K562 (cell line): ENCODE results near the gene S100A2. TPM values are rescaled to one million over a fixed set of nuclear protein-coding genes. Genes with fewer than 3 reads are reported as not detected.

Source experiments
- ATAC-seq: fragments of 200-7000 bp; cut with Tn5 transposase; 3 replicates; pipeline ENCODE4 v1.9.1; 2020; ENCODE audit warnings: moderate library complexity
- BruUV-seq: library from RNA; stranded (reverse); fragments of 400-500 nt; replicated peaks from 2 replicates; lab custom pipeline; 2021; lab: Mats Ljungman, UMichigan
- CTCF ChIA-PET: fragments of 300-600 bp; formaldehyde crosslinking; extraction: SDS; loops from one replicate; lab custom pipeline; 2021; ENCODE audit warnings: low intra/inter-chr PET ratio; lab: Yijun Ruan, JAX
- POLR2A ChIA-PET: fragments of 300-600, 350-650 bp; sonication (Branson Sonifier 250); formaldehyde crosslinking; extraction: SDS; loops from one replicate; lab custom pipeline; 2021; ENCODE audit warnings: antibody characterized with exemption, inconsistent platforms; lab: Yijun Ruan, JAX
- DNase-seq, 4 experiments: peaks; one replicate each; pipeline versions ENCODE4 v3.0.0 to v3.0.0-alpha.2; 2011 to 2018; ENCODE audit warnings: low spot score in 3 of 4, mixed read lengths in 3 of 4; ENCODE audit errors: extremely low read depth in 1 of 4
- FAIRE-seq: peaks from 2 replicates; lab custom pipeline; 2011; peaks lifted over from hg19 to GRCh38; lab: Jason Lieb, UNC
- H2AFZ ChIP-seq: 2 replicates; pipeline ENCODE4 v1.6.0; 2011; ENCODE audit warnings: low read depth, low read length, control low read depth, inconsistent platforms
- H3K27ac ChIP-seq: fragments of 200-600 bp; 3 replicates; pipeline ENCODE4 v1.8.0; 2011; ENCODE audit warnings: low read depth, mild to moderate bottlenecking, control low read depth, inconsistent platforms, low read length, moderate library complexity, mixed read lengths; ENCODE audit errors: extremely low read depth
- H3K27me3 ChIP-seq, 2 experiments: fragments of 300-600 bp in 1 of 2; 2 replicates in 1 of 2; 3 replicates in 1 of 2; pipeline versions ENCODE4 v1.6.0 to v1.8.0; 2011; ENCODE audit warnings: inconsistent platforms in 2 of 2, low read length in 2 of 2, mild to moderate bottlenecking in 1 of 2, mixed read lengths in 1 of 2, moderate library complexity in 1 of 2; ENCODE audit not compliant: control insufficient read depth in 2 of 2, insufficient read depth in 2 of 2
- H3K36me3 ChIP-seq: fragments of 300-600 bp; 3 replicates; pipeline ENCODE4 v1.8.0; 2011; ENCODE audit warnings: mild to moderate bottlenecking, low read length, inconsistent platforms; ENCODE audit not compliant: control insufficient read depth, insufficient read depth
- H3K4me1 ChIP-seq, 2 experiments: fragments of 200-600 bp in 1 of 2; replicated peaks in 1 of 2; 2 replicates in 1 of 2; 3 replicates in 1 of 2; pipeline versions ENCODE4 v1.5.1 to v1.8.0; 2011; ENCODE audit warnings: inconsistent platforms in 2 of 2, low read length in 2 of 2, mild to moderate bottlenecking in 1 of 2, mixed read lengths in 1 of 2, moderate library complexity in 1 of 2; ENCODE audit not compliant: control insufficient read depth in 2 of 2, insufficient read depth in 2 of 2
- H3K4me2 ChIP-seq: 2 replicates; pipeline ENCODE4 v1.6.1; 2011; ENCODE audit warnings: low read length, control low read depth, inconsistent platforms, mixed read lengths; ENCODE audit not compliant: insufficient read depth
- H3K4me3 ChIP-seq: fragments of 200-600 bp; sonication (generic), shearing (Covaris generic); 2 replicates; pipeline ENCODE4 v1.5.1; 2016; ENCODE audit warnings: control low read depth, inconsistent platforms
- H3K79me2 ChIP-seq: fragments of 200-600 bp; 3 replicates; pipeline ENCODE4 v1.8.0; 2011; ENCODE audit warnings: low read length, inconsistent platforms; ENCODE audit not compliant: control insufficient read depth, insufficient read depth
- H3K9ac ChIP-seq, 2 experiments: 2 replicates each; pipeline versions ENCODE4 v1.6.0 to v1.6.1; 2011; ENCODE audit warnings: low read depth in 2 of 2, low read length in 2 of 2, control low read depth in 1 of 2, inconsistent platforms in 1 of 2, mild to moderate bottlenecking in 1 of 2, mixed read lengths in 1 of 2; ENCODE audit not compliant: insufficient read depth in 1 of 2
- H3K9me1 ChIP-seq: one replicate; pipeline ENCODE4 v1.6.0; 2011; ENCODE audit warnings: inconsistent platforms, mild to moderate bottlenecking, low read length, moderate library complexity; ENCODE audit not compliant: control insufficient read depth, insufficient read depth
- H3K9me3 ChIP-seq: replicated peaks from 2 replicates; pipeline ENCODE4 v1.5.1; 2011; ENCODE audit warnings: low read depth, low read length, inconsistent platforms; ENCODE audit not compliant: control insufficient read depth, insufficient read depth
- H4K20me1 ChIP-seq: replicated peaks from 2 replicates; pipeline ENCODE4 v1.6.1; 2011; ENCODE audit warnings: low read length, inconsistent platforms, mixed read lengths; ENCODE audit not compliant: control insufficient read depth, insufficient read depth
- GATAD2A ChIP-seq: fragments of 450-650 bp; IDR thresholded peaks from 2 replicates; pipeline ENCODE4 v1.6.1; 2017
- HNRNPL ChIP-seq: fragments of 200-400 bp; formaldehyde crosslinking; IDR thresholded peaks from 2 replicates; pipeline ENCODE4 v1.6.1; 2017; ENCODE audit warnings: low read depth, mild to moderate bottlenecking, low read length
- KAT8 ChIP-seq: fragments of 450-650 bp; IDR thresholded peaks from 2 replicates; pipeline ENCODE4 v1.6.1; 2016; ENCODE audit warnings: low read depth, mild to moderate bottlenecking
- NCOA6 ChIP-seq: fragments of 450-650 bp; IDR thresholded peaks from 2 replicates; pipeline ENCODE4 v1.6.1; 2017; ENCODE audit warnings: mild to moderate bottlenecking
- NFXL1 ChIP-seq: fragments of 450-650 bp; formaldehyde crosslinking; IDR thresholded peaks from 2 replicates; pipeline ENCODE4 v1.4.0; 2021; ENCODE audit warnings: mild to moderate bottlenecking
- SOX6 ChIP-seq: fragments of 450-650 bp; IDR thresholded peaks from 2 replicates; pipeline ENCODE4 v1.6.1; 2014; ENCODE audit warnings: mild to moderate bottlenecking
- ZBTB40 ChIP-seq, 2 experiments: fragments of 450-650 bp in 1 of 2; sonication (generic) in 1 of 2; formaldehyde crosslinking in 1 of 2; IDR thresholded peaks; 2 replicates each; pipeline versions ENCODE4 v1.7.1 to v1.9.0; 2016 to 2022; ENCODE audit warnings: inconsistent platforms in 1 of 2, mild to moderate bottlenecking in 1 of 2, missing genetic modification reagents in 1 of 2
- ZEB2 ChIP-seq: fragments of 450-650 bp; IDR thresholded peaks from 2 replicates; pipeline ENCODE4 v1.6.1; 2016
- ZNF274 ChIP-seq: IDR thresholded peaks from 2 replicates; pipeline ENCODE4 v1.6.1; 2011; ENCODE audit warnings: low read depth, mild to moderate bottlenecking, low read length, moderate library complexity, borderline replicate concordance
- WGBS: fragments of 100-300 bp; shearing (Covaris generic); methylation state at CpG from one replicate; pipeline ENCODE4 v1.1.6; 2016; ENCODE audit warnings: low coverage, mixed read lengths; ENCODE audit not compliant: insufficient coverage; ENCODE audit errors: missing lambda C conversion rate; 5-methylcytosine and 5-hydroxymethylcytosine counted together
- in situ Hi-C: fragments of 300-500 bp; cut with MboI; formaldehyde crosslinking; loops from 4 replicates; pipeline ENCODE4 v1.15.0; 2018; ENCODE audit warnings: inconsistent platforms, mixed read lengths
- intact Hi-C: fragments of 100-400 bp; cut with micrococcal nuclease; formaldehyde crosslinking; loops from 2 replicates; pipeline ENCODE4 v1.14.2; 2022
- polyA plus RNA-seq, 8 experiments: library from polyadenylated mRNA; depleted of rRNA in 4 of 8; stranded (reverse) in 5 of 8; unstranded in 3 of 8; fragments of >200 nt; fragmentation: Nextera tagmentation in 2 of 8; fragmentation: Illumina TruSeq in 1 of 8; extraction: Ambion mirVana in 2 of 8; extraction: Trizol in 1 of 8; gene quantifications; 2 replicates each; pipeline versions ENCODE4 v1.2.1 to v1.2.3, GENCODE V29; 2011 to 2014; ENCODE audit warnings: inconsistent platforms in 1 of 8, missing spikeins in 1 of 8
- total RNA-seq, 7 experiments: library from RNA; depleted of rRNA in 6 of 7; stranded (reverse); fragments of >200 nt in 6 of 7; fragmentation: Illumina TruSeq in 2 of 7; extraction: Trizol in 2 of 7; gene quantifications; 2 replicates each; pipeline versions ENCODE4 v1.2.1 to v1.2.3, GENCODE V29; 2011 to 2021; ENCODE audit warnings: low replicate concordance in 1 of 7
- TF ChIP-seq, protein P1 (sequence below): sonication (generic); formaldehyde crosslinking; IDR thresholded peaks from 2 replicates; pipeline ENCODE4 v1.8.0; 2022; ENCODE audit warnings: mild to moderate bottlenecking, missing genetic modification reagents

S100A2 gene
- total and polyA plus RNA-seq, 9 of the 15 experiments (the other 6 are each of a cell fraction or from before 2014, with no cell fraction given): 0.28 to 0.65 (median 0.44) TPM; not detected in 4

- no peak overlapping the region for H3K4me3 ChIP-seq
- in situ Hi-C loops (loop anchor here (10.0 kb wide), 1 partner anchor 49 kb away; no protein-coding TSS in a partner anchor), intact Hi-C loops (no loop called here)
- no peak overlapping the region for H3K27ac ChIP-seq
- no TSS peak for BruUV-seq
- ATAC-seq: no peak
- no peaks in the 10 kb centered on the region for H3K36me3 ChIP-seq
- H3K4me1 ChIP-seq: peaks cover 29 to 31% of the 10 kb centered on the region in 2 experiments
- H3K27me3 ChIP-seq: no peaks in the 10 kb centered on the region
- H3K9me1 ChIP-seq: peaks cover 9% of the 10 kb centered on the region
- no peaks in the 10 kb centered on the region for H4K20me1 ChIP-seq
- ChIA-PET CTCF (no interaction called here), POLR2A (interaction anchor here (0.7 to 1.7 kb wide), 3 partner anchors 9 to 1687 kb away, joined by 3 to 9 read pairs (median 3); no protein-coding TSS in a partner anchor)
- DNase-seq: no peak
- H2AFZ ChIP-seq: no peak overlapping the region
- peak overlapping the region in 1 of 2 experiments; percentile 53; a peak in 1 of 4 replicates for H3K9ac ChIP-seq
- H3K4me2 ChIP-seq: no peak overlapping the region
- H3K9me3 ChIP-seq: no peaks in the 10 kb centered on the region
- FAIRE-seq: no peak
- 79% methylated on average over 6 of the region's 6 CpGs for WGBS
- H3K79me2 ChIP-seq: no peaks in the 10 kb centered on the region
- TF ChIP-seq GATAD2A (no peak), ZEB2 (no peak), SOX6 (no peak), KAT8 (no peak), NFXL1 (CRISPR knock-in tag) (no peak), ZNF274 (no peak), NCOA6 (no peak), HNRNPL (no peak), ZBTB40 (IDR thresholded peaks at IDR 0.05) (no peak), ZBTB40 (CRISPR knock-in tag; IDR thresholded peaks at IDR 0.05) (no peak)
- TF ChIP-seq, protein P1, sequence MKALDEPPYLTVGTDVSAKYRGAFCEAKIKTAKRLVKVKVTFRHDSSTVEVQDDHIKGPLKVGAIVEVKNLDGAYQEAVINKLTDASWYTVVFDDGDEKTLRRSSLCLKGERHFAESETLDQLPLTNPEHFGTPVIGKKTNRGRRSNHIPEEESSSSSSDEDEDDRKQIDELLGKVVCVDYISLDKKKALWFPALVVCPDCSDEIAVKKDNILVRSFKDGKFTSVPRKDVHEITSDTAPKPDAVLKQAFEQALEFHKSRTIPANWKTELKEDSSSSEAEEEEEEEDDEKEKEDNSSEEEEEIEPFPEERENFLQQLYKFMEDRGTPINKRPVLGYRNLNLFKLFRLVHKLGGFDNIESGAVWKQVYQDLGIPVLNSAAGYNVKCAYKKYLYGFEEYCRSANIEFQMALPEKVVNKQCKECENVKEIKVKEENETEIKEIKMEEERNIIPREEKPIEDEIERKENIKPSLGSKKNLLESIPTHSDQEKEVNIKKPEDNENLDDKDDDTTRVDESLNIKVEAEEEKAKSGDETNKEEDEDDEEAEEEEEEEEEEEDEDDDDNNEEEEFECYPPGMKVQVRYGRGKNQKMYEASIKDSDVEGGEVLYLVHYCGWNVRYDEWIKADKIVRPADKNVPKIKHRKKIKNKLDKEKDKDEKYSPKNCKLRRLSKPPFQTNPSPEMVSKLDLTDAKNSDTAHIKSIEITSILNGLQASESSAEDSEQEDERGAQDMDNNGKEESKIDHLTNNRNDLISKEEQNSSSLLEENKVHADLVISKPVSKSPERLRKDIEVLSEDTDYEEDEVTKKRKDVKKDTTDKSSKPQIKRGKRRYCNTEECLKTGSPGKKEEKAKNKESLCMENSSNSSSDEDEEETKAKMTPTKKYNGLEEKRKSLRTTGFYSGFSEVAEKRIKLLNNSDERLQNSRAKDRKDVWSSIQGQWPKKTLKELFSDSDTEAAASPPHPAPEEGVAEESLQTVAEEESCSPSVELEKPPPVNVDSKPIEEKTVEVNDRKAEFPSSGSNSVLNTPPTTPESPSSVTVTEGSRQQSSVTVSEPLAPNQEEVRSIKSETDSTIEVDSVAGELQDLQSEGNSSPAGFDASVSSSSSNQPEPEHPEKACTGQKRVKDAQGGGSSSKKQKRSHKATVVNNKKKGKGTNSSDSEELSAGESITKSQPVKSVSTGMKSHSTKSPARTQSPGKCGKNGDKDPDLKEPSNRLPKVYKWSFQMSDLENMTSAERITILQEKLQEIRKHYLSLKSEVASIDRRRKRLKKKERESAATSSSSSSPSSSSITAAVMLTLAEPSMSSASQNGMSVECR: no peak
Measured at GRCh38 chr1:153563483-153563901, 2.2 kb downstream of the S100A2 start.
